CD14-positive monocyte (primary cell): ENCODE data around the gene RASA4. TPM values are rescaled to one million over a fixed set of nuclear protein-coding genes. Genes with fewer than 3 reads are reported as not detected.
"Not testable (repeated sequence)": the region's sequence is repeated elsewhere in the genome, so short reads cannot be mapped to it uniquely, and the experiment has no call there.

ENCODE experiments used
- DNase-seq, 3 donors: peaks; one replicate each; pipeline ENCODE4 v3.0.0-alpha.2; 2011 to 2022
- H2AFZ ChIP-seq: 2 replicates; pipeline ENCODE4 v1.6.0; 2012; ENCODE audit warnings: mild to moderate bottlenecking, low read depth, low read length, inconsistent platforms; ENCODE audit not compliant: insufficient read depth, poor library complexity, severe bottlenecking
- H3K27ac ChIP-seq, 2 donors: 1 replicate in 1 of 2; 2 replicates in 1 of 2; pipeline ENCODE4 v1.5.1; 2012 to 2013; ENCODE audit warnings: low read length in 2 of 2, control low read depth in 1 of 2, inconsistent platforms in 1 of 2, low read depth in 1 of 2, mild to moderate bottlenecking in 1 of 2
- H3K27me3 ChIP-seq, 2 donors: one replicate each; pipeline versions ENCODE4 v1.6.0 to v1.6.1; 2011 to 2013; ENCODE audit warnings: low read length in 2 of 2; ENCODE audit not compliant: control insufficient read depth in 2 of 2, insufficient read depth in 2 of 2
- H3K36me3 ChIP-seq, 2 donors: replicated peaks in 1 of 2; 1 replicate in 1 of 2; 2 replicates in 1 of 2; pipeline versions ENCODE4 v1.5.1 to v1.6.1; 2012 to 2013; ENCODE audit warnings: low read length in 2 of 2, control low read depth in 1 of 2, inconsistent platforms in 1 of 2, mild to moderate bottlenecking in 1 of 2; ENCODE audit not compliant: insufficient read depth in 2 of 2, control insufficient read depth in 1 of 2
- H3K4me1 ChIP-seq, 2 donors: 1 replicate in 1 of 2; 2 replicates in 1 of 2; pipeline versions ENCODE4 v1.5.1 to v1.6.1; 2012 to 2013; ENCODE audit warnings: low read length in 2 of 2, control low read depth in 1 of 2, inconsistent platforms in 1 of 2, mild to moderate bottlenecking in 1 of 2, moderate library complexity in 1 of 2; ENCODE audit not compliant: insufficient read depth in 2 of 2, control insufficient read depth in 1 of 2
- H3K4me2 ChIP-seq: replicated peaks from 2 replicates; pipeline ENCODE3; 2012; ENCODE audit warnings: low read length, moderate library complexity, mild to moderate bottlenecking; ENCODE audit not compliant: poor library complexity, severe bottlenecking; ENCODE audit errors: extremely low read depth
- H3K4me3 ChIP-seq, 3 experiments: fragments of 200-600 bp in 1 of 3; sonication (generic) in 1 of 3; replicated peaks in 1 of 3; 1 replicate in 2 of 3; 2 replicates in 1 of 3; pipeline ENCODE4 v1.5.1; 2011 to 2013; ENCODE audit warnings: low read length in 3 of 3, mild to moderate bottlenecking in 3 of 3, control low read depth in 2 of 3, low read depth in 2 of 3, inconsistent platforms in 1 of 3, moderate library complexity in 1 of 3
- H3K79me2 ChIP-seq: 2 replicates; pipeline ENCODE4 v1.6.0; 2012; ENCODE audit warnings: mild to moderate bottlenecking, control low read depth, inconsistent platforms, low read length, moderate library complexity; ENCODE audit not compliant: insufficient read depth
- H3K9ac ChIP-seq: 2 replicates; pipeline ENCODE4 v1.6.0; 2017; ENCODE audit warnings: low read length, mild to moderate bottlenecking; ENCODE audit not compliant: insufficient read depth, poor library complexity, severe bottlenecking
- H3K9me3 ChIP-seq, 2 donors: replicated peaks in 1 of 2; 1 replicate in 1 of 2; 2 replicates in 1 of 2; pipeline versions ENCODE4 v1.5.1 to v1.6.1; 2012 to 2013; ENCODE audit warnings: low read length in 2 of 2, control low read depth in 1 of 2; ENCODE audit not compliant: control insufficient read depth in 1 of 2, insufficient read depth in 1 of 2
- H4K20me1 ChIP-seq: 2 replicates; pipeline ENCODE4 v1.6.0; 2012; ENCODE audit warnings: mild to moderate bottlenecking, low read length, control low read depth, moderate library complexity; ENCODE audit not compliant: insufficient read depth
- H3K27ac Mint-ChIP-seq, 7 donors: one replicate each; pipeline ENCODE4 v1.8.0; 2020; ENCODE audit warnings: mild to moderate bottlenecking in 7 of 7, mixed read lengths in 7 of 7, moderate library complexity in 6 of 7, inconsistent platforms in 2 of 7
- H3K27me3 Mint-ChIP-seq, 3 donors: one replicate each; pipeline ENCODE4 v1.8.0; 2021 to 2022; ENCODE audit warnings: low read depth in 3 of 3, mild to moderate bottlenecking in 3 of 3, mixed read lengths in 3 of 3, moderate library complexity in 3 of 3, inconsistent platforms in 1 of 3
- H3K36me3 Mint-ChIP-seq, 2 donors: one replicate each; pipeline ENCODE4 v1.8.0; 2020; ENCODE audit warnings: mixed read lengths in 2 of 2, inconsistent platforms in 1 of 2, mild to moderate bottlenecking in 1 of 2
- H3K4me1 Mint-ChIP-seq: one replicate; pipeline ENCODE4 v1.8.0; 2020; ENCODE audit warnings: mild to moderate bottlenecking, mixed read lengths
- H3K4me3 Mint-ChIP-seq, 2 donors: one replicate each; pipeline ENCODE4 v1.8.0; 2020; ENCODE audit warnings: mild to moderate bottlenecking in 2 of 2, mixed read lengths in 2 of 2, moderate library complexity in 1 of 2
- H3K9me3 Mint-ChIP-seq, 7 donors: one replicate each; pipeline ENCODE4 v1.8.0; 2020 to 2022; ENCODE audit warnings: mixed read lengths in 7 of 7, mild to moderate bottlenecking in 6 of 7, moderate library complexity in 6 of 7, inconsistent platforms in 2 of 7
- WGBS: methylation state at CpG from one replicate; pipeline ENCODE4 v1.1.5; 2013; ENCODE audit warnings: missing lambda C conversion rate; ENCODE audit not compliant: insufficient coverage; 5-methylcytosine and 5-hydroxymethylcytosine counted together
- intact Hi-C, 2 donors: fragments of 100-400 bp; cut with micrococcal nuclease; formaldehyde crosslinking; loops; one replicate each; pipeline versions ENCODE4 v1.15.0 to v1.15.1; 2023
- polyA plus RNA-seq, 3 donors: library from polyadenylated mRNA; depleted of rRNA in 1 of 3; unstranded in 2 of 3; stranded (reverse) in 1 of 3; fragments of 300-500 nt in 2 of 3; fragments of >200 nt in 1 of 3; fragmentation: Illumina TruSeq in 2 of 3; gene quantifications; 1 replicate in 2 of 3; 2 replicates in 1 of 3; pipeline ENCODE4 v1.2.3, GENCODE V29; 2012 to 2021

The RASA4 gene
- polyA plus RNA-seq, 3 donors: 13.9 to 64.5 (median 18.6) TPM

DNA sequence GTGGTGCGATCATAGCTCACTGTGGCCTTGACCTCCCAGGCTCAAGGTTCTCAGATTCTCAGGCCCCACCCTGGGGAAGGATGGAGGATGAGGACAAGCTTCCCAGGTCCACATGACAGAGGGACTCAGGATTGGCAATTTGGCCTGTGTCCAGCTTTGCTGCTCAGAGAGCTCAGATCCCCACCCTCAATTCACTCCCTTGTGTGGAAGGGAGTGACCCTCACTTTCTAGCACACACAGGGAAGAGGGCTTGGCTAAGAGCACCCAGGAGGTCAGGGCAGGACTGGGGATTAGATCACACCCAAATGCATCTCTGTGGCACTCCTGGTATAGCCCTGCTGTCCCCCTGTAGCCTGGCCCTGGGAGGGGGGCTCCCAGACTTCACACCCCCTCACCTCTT lies 26.8 kb upstream of the RASA4 start:
- DNase-seq, H3K4me1 ChIP-seq, H3K36me3 Mint-ChIP-seq, H3K9ac ChIP-seq, H4K20me1 ChIP-seq, H3K79me2 ChIP-seq, H3K4me2 ChIP-seq, H3K4me3 Mint-ChIP-seq, H3K27ac ChIP-seq, H3K4me1 Mint-ChIP-seq, H3K9me3 Mint-ChIP-seq, intact Hi-C loops, H3K4me3 ChIP-seq, H3K36me3 ChIP-seq, H3K9me3 ChIP-seq, H3K27ac Mint-ChIP-seq, H2AFZ ChIP-seq, H3K27me3 Mint-ChIP-seq, H3K27me3 ChIP-seq: not testable (repeated sequence)
- no CpG with 5 or more reads among the region's 1 CpG for WGBS

DNA sequence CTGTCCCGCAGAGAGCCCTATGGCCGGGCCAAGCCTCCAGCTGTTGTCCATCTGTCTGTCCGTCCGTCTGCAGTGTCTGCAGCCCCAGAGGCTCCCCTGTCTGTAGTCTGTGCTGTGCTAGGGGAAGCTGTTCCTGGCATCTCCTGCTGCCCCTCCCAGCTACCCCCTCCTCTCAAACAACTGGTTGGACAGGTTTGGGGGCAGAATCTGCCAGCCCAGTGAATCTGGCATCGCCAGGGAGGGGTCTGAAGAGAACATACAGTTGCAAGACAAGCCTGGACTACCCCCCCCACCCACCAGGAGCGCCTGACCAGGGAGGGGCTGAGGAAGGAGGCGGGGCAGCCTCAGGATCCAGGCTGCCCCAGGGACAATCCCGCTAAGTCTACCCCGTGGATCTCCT lies 26.1 kb upstream of the RASA4 start, which contains the start of gene UPK3BL1:
UPK3BL1 (minus strand) TSS at position 101 of the 400 bp plus-strand sequence; CDS start at position 51, 50 bp downstream.
- H4K20me1 ChIP-seq: not testable (repeated sequence)

DNA sequence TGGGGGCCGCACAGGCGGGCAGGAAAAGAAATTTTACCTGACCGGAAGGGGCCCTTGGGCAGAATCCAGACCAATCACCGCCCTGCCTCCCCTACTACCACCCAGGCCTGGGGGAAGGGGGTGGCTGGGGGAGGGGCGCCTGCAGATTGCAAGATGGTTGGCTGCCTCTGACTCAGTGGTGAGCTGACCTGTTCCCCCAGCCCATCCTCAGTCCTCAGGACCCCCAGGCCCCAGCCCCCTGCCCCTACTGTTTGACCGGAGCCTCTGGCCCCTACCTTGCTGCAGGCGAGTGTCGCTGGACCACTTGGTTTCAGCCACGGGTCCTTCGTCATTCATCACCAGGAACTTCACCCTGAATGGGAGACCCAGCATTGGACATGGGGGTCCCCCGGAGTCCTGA lies 22.3 kb upstream of the RASA4 start:
- peak in 1 of 3 donors; percentile 1 for DNase-seq
- H3K4me2 ChIP-seq, H3K9ac ChIP-seq, H3K27me3 Mint-ChIP-seq, H3K36me3 ChIP-seq, H2AFZ ChIP-seq, H3K9me3 ChIP-seq, H4K20me1 ChIP-seq, H3K9me3 Mint-ChIP-seq, H3K79me2 ChIP-seq, H3K27me3 ChIP-seq, H3K4me3 ChIP-seq, H3K4me3 Mint-ChIP-seq, H3K27ac Mint-ChIP-seq, H3K36me3 Mint-ChIP-seq, intact Hi-C loops, H3K4me1 Mint-ChIP-seq, H3K27ac ChIP-seq, H3K4me1 ChIP-seq: not testable (repeated sequence)
- 100% methylated on average over 3 of the region's 11 CpGs for WGBS

More for the DNA sequence above, 26.1 kb upstream of the RASA4 start, which contains the start of gene UPK3BL1:
- H3K4me1 Mint-ChIP-seq, H3K36me3 ChIP-seq, H3K27ac Mint-ChIP-seq, H3K9ac ChIP-seq, H3K27me3 Mint-ChIP-seq, H3K4me1 ChIP-seq, H3K4me3 Mint-ChIP-seq, H3K27ac ChIP-seq, H3K4me2 ChIP-seq, H2AFZ ChIP-seq, H3K79me2 ChIP-seq, H3K4me3 ChIP-seq, H3K27me3 ChIP-seq, H3K36me3 Mint-ChIP-seq, DNase-seq, intact Hi-C loops, H3K9me3 Mint-ChIP-seq, H3K9me3 ChIP-seq: not testable (repeated sequence)
- no CpG with 5 or more reads among the region's 9 CpGs for WGBS

DNA sequence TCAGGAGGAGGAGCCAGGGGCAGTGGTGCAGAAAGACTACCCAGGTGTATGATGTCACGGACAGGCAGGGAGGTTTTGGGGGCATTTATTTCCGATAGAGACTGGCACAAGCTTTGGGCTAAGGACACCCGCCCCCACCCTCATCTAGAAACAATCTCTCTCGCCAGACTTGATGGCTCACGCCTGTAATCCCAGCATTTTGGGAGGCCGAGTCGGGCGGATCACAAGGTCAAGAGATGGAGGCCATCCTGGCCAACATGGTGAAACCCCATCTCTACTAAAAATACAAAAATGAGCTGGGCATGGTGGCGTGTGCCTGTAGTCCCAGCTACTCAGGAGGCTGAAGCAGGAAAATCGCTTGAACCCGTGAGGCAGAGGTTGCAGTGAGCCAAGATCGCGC lies 20.4 kb upstream of the RASA4 start:
- 100% methylated on average over 2 of the region's 13 CpGs for WGBS
- H3K9me3 Mint-ChIP-seq, H3K79me2 ChIP-seq, H3K27ac ChIP-seq, H2AFZ ChIP-seq, H3K9me3 ChIP-seq, H3K27me3 Mint-ChIP-seq, H3K4me3 ChIP-seq, H3K4me1 ChIP-seq, H3K9ac ChIP-seq, H3K36me3 Mint-ChIP-seq, DNase-seq, H3K27me3 ChIP-seq, H4K20me1 ChIP-seq, H3K4me1 Mint-ChIP-seq, H3K27ac Mint-ChIP-seq, intact Hi-C loops, H3K36me3 ChIP-seq, H3K4me2 ChIP-seq, H3K4me3 Mint-ChIP-seq: not testable (repeated sequence)
